ENCODE results near the gene VPS13D.

GRCh38 chr1:12345350-12346217 is 115.8 kb downstream of the VPS13D start:
- no peak for TF ChIP-seq CTCF (conservative IDR thresholded peaks at IDR 0.05; ENCODE audit: low read depth, low read length)
- TF ChIP-seq EZH2 (IDR thresholded peaks at IDR 0.05; ENCODE audit: low read length, unreplicated experiment) = no peak
- TF ChIP-seq EZH2phosphoT487 (IDR thresholded peaks at IDR 0.05; ENCODE audit: borderline replicate concordance, low read length) = no peak

All from PC-3 (cell line).